Measurements from ENCODE around the gene NCR2.

The NCR2 gene

GRCh38 chr6:41356825-41357224 is 21.4 kb downstream of the NCR2 start:
- DNase-seq (ENCODE audit: extremely low spot score): no peak
- TF ChIP-seq PKNOX1 (IDR thresholded peaks at IDR 0.05) (no peak), FOXK2 (IDR thresholded peaks at IDR 0.05) (no peak), BHLHE40 (IDR thresholded peaks at IDR 0.05; ENCODE audit: borderline replicate concordance) (no peak), LEF1 (IDR thresholded peaks at IDR 0.05; ENCODE audit: borderline replicate concordance) (no peak), ARNT (IDR thresholded peaks at IDR 0.05) (no peak), NFRKB (IDR thresholded peaks at IDR 0.05) (no peak), SP1 (IDR thresholded peaks at IDR 0.05) (no peak), ZNF384 (IDR thresholded peaks at IDR 0.05) (no peak), L3MBTL2 (conservative IDR thresholded peaks at IDR 0.05) (no peak), SUZ12 (IDR thresholded peaks at IDR 0.05) (no peak), HDGF (IDR thresholded peaks at IDR 0.05; ENCODE audit: borderline replicate concordance) (no peak), ELF4 (IDR thresholded peaks at IDR 0.05) (no peak), TARDBP (IDR thresholded peaks at IDR 0.05) (no peak), FOXM1 (IDR thresholded peaks at IDR 0.05; ENCODE audit: borderline replicate concordance) (no peak)
- ChIA-PET POLR2A (no interaction called here), CTCF (no interaction called here)

DNA sequence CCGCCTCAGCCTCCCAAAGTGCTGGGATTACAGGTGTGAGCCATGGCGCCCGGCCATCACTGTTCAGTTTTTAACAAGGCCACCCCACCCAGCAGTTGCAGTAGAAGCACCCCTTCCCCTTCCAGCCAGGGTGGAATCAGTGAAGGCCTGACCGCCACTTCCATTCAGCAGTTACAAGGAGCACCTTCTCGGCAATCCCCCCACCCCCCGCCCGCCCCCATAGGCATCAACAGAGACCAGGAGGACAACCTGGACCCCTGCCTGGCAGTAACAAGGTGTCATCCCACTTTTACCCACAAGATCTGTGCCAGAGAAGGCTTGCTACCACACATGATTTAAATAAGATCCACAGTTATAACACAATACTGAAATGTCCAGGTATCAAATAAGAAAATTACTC is 23.1 kb downstream of the NCR2 start:
- TF ChIP-seq L3MBTL2 (conservative IDR thresholded peaks at IDR 0.05): no peak
- no peak for TF ChIP-seq CTBP1 (IDR thresholded peaks at IDR 0.05; ENCODE audit: borderline replicate concordance)
- no peak for TF ChIP-seq SP1 (IDR thresholded peaks at IDR 0.05)
- no peak for TF ChIP-seq FOXK2 (IDR thresholded peaks at IDR 0.05)
- TF ChIP-seq NFRKB (IDR thresholded peaks at IDR 0.05): no peak
- TF ChIP-seq FOXA1 (IDR thresholded peaks at IDR 0.05): no peak
- no peak for TF ChIP-seq BHLHE40 (IDR thresholded peaks at IDR 0.05; ENCODE audit: borderline replicate concordance)
- no peak for TF ChIP-seq ELF4 (IDR thresholded peaks at IDR 0.05)
- TF ChIP-seq LEF1 (IDR thresholded peaks at IDR 0.05; ENCODE audit: borderline replicate concordance): no peak
- TF ChIP-seq ARNT (IDR thresholded peaks at IDR 0.05): no peak
- TF ChIP-seq TARDBP (IDR thresholded peaks at IDR 0.05): no peak
- no peak for TF ChIP-seq ZNF384 (IDR thresholded peaks at IDR 0.05)
- no peak for TF ChIP-seq SUZ12 (IDR thresholded peaks at IDR 0.05)
- TF ChIP-seq FOXM1 (IDR thresholded peaks at IDR 0.05; ENCODE audit: borderline replicate concordance): no peak
- TF ChIP-seq HDGF (IDR thresholded peaks at IDR 0.05; ENCODE audit: borderline replicate concordance): no peak
- no peak for TF ChIP-seq PKNOX1 (IDR thresholded peaks at IDR 0.05)
- no peak for DNase-seq (ENCODE audit: extremely low spot score)
- ChIA-PET CTCF (interaction anchor here (0.7 kb wide), 1 partner anchor 1612 kb away, joined by 5 read pairs; no protein-coding TSS in a partner anchor), POLR2A (no interaction called here)

DNA sequence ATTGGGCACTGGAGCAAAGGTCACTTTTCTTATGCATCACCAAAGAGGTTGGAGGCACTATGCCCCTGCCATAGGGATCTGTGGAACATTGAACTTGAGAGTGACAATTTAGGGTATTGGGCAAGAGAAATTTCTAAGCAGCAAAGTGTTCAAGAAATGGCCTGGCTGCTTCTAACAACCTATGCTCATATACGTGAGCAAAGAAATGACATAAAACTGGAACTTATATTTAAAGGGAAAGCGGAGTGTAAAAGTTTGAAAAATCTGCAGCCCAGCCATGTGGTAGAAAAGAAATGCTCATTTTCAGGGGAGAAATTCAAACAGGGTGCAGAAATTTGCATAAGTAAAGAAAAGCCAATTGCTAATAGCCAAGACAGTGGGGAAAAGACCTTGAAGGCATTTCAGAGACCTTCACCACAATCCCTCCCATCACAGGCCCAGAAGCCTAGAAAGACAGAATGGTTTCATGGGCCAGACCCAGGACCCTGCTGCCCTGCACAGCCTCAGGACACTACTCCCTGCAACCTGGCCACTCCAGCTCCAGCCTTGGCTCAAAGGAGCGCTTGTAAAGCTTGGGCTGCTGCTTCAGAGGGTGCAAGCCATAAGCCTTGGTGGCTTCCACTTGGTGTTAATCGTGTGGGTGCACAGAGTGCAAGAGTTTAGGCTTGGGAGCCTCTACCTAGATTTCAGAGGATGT is 24.4 kb downstream of the NCR2 start:
- POLR2A ChIA-PET: no interaction called here

GRCh38 chr6:41360314-41360685 is 24.9 kb downstream of the NCR2 start:
- POLR2A ChIA-PET: no interaction called here
- CTCF ChIA-PET: no interaction called here
- no peak for TF ChIP-seq FOXK2 (IDR thresholded peaks at IDR 0.05)
- TF ChIP-seq ZNF384 (IDR thresholded peaks at IDR 0.05): no peak
- no peak for DNase-seq (ENCODE audit: extremely low spot score)

More for the DNA sequence above, 24.4 kb downstream of the NCR2 start:
- CTCF ChIA-PET: interaction anchor here (0.7 kb wide), 1 partner anchor 64 kb away, joined by 5 read pairs; no protein-coding TSS in a partner anchor
- no peak for DNase-seq (ENCODE audit: extremely low spot score)
- no peak for TF ChIP-seq FOXA1 (IDR thresholded peaks at IDR 0.05)
- no peak for TF ChIP-seq FOXK2 (IDR thresholded peaks at IDR 0.05)
- no peak for TF ChIP-seq SUZ12 (IDR thresholded peaks at IDR 0.05)
- TF ChIP-seq SP1 (IDR thresholded peaks at IDR 0.05): no peak
- TF ChIP-seq NFRKB (IDR thresholded peaks at IDR 0.05): no peak
- TF ChIP-seq LEF1 (IDR thresholded peaks at IDR 0.05; ENCODE audit: borderline replicate concordance): no peak
- TF ChIP-seq L3MBTL2 (conservative IDR thresholded peaks at IDR 0.05): no peak

DNA sequence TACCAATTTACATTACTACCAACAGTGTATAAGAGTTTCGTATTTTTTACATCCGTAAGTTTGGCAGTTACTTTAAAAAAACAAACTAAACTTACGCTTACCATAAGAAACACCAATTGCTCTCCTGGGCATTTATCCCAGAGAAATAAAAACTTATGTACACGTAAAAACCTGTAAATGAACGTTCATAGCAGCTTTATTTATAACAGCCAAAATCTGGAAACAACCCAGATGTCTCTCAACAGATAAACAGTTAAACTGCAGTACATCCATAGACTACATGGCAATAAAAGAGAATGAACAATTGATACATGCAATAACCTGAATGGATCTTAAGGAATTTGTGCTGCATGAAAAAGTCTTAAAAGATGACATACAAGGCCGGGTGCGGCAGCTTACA is 30.7 kb downstream of the NCR2 start:
- POLR2A ChIA-PET: no interaction called here
- no peak for TF ChIP-seq ZNF384 (IDR thresholded peaks at IDR 0.05)
- no peak for TF ChIP-seq ELF4 (IDR thresholded peaks at IDR 0.05)
- TF ChIP-seq LEF1 (IDR thresholded peaks at IDR 0.05; ENCODE audit: borderline replicate concordance): no peak
- TF ChIP-seq TARDBP (IDR thresholded peaks at IDR 0.05): no peak
- no peak for TF ChIP-seq ARNT (IDR thresholded peaks at IDR 0.05)
- TF ChIP-seq SP1 (IDR thresholded peaks at IDR 0.05): no peak
- no peak for TF ChIP-seq FOXM1 (IDR thresholded peaks at IDR 0.05; ENCODE audit: borderline replicate concordance)
- TF ChIP-seq HDGF (IDR thresholded peaks at IDR 0.05; ENCODE audit: borderline replicate concordance): no peak
- no peak for TF ChIP-seq FOXK2 (IDR thresholded peaks at IDR 0.05)
- TF ChIP-seq NFRKB (IDR thresholded peaks at IDR 0.05): no peak
- TF ChIP-seq BHLHE40 (IDR thresholded peaks at IDR 0.05; ENCODE audit: borderline replicate concordance): no peak
- TF ChIP-seq CTBP1 (IDR thresholded peaks at IDR 0.05; ENCODE audit: borderline replicate concordance): no peak
- TF ChIP-seq L3MBTL2 (conservative IDR thresholded peaks at IDR 0.05): no peak
- no peak for TF ChIP-seq SUZ12 (IDR thresholded peaks at IDR 0.05)
- no peak for TF ChIP-seq FOXA1 (IDR thresholded peaks at IDR 0.05)
- no peak for TF ChIP-seq PKNOX1 (IDR thresholded peaks at IDR 0.05)
- no peak for DNase-seq (ENCODE audit: extremely low spot score)
- CTCF ChIA-PET: interaction anchor here (1.0 to 1.5 kb wide), 2 partner anchors 237 to 315 kb away, joined by 4 to 6 read pairs; no protein-coding TSS in a partner anchor

DNA sequence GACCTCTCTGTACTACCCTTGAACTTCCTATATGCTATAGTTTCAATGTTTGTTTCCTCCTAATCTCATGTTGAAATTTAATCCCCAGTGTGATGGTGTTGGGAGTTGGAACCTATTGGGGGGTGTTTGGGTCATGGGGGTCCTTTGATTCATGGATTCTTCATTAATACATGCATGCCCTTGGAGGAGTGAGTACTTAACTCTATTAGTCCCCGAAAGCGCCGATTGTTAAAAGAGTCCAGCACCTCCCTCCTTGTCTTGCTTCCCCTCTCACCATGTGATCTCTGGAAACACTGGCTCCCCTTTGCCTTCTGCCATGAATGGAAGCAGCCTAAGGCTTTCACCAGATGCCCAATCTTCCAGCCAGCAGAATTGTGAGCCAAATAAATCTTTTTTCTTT is 31.7 kb downstream of the NCR2 start:
- ChIA-PET CTCF (interaction anchor here (0.6 to 2.3 kb wide), 18 partner anchors 29 to 333 kb away, joined by 3 to 29 read pairs (median 4); no protein-coding TSS in a partner anchor), POLR2A (interaction anchor here (1.0 kb wide), 1 partner anchor 316 kb away, joined by 3 read pairs; no protein-coding TSS in a partner anchor)
- TF ChIP-seq HDGF (IDR thresholded peaks at IDR 0.05; ENCODE audit: borderline replicate concordance) (no peak), LEF1 (IDR thresholded peaks at IDR 0.05; ENCODE audit: borderline replicate concordance) (no peak), BHLHE40 (IDR thresholded peaks at IDR 0.05; ENCODE audit: borderline replicate concordance) (no peak), FOXA1 (IDR thresholded peaks at IDR 0.05) (no peak), ARNT (IDR thresholded peaks at IDR 0.05) (no peak), FOXK2 (IDR thresholded peaks at IDR 0.05) (no peak), PKNOX1 (IDR thresholded peaks at IDR 0.05) (no peak), FOXM1 (IDR thresholded peaks at IDR 0.05; ENCODE audit: borderline replicate concordance) (no peak), L3MBTL2 (conservative IDR thresholded peaks at IDR 0.05) (no peak), SP1 (IDR thresholded peaks at IDR 0.05) (no peak)
- no peak for DNase-seq (ENCODE audit: extremely low spot score)
